Thoracic aorta endothelial cell (primary cell): ENCODE measurements around the gene AMBRA1. TPM values are rescaled to one million over a fixed set of nuclear protein-coding genes. Genes with fewer than 3 reads are reported as not detected.

Source experiments
- small RNA-seq: library from RNA; depleted of rRNA; stranded (forward); fragments of <200 nt; gene quantifications from one replicate; pipeline ENCODE3, GENCODE V24; 2012
- total RNA-seq: library from RNA; depleted of rRNA; stranded (reverse); fragments of >200 nt; gene quantifications from 2 replicates; pipeline ENCODE4 v1.2.3, GENCODE V29; 2012

The AMBRA1 gene, protein sequence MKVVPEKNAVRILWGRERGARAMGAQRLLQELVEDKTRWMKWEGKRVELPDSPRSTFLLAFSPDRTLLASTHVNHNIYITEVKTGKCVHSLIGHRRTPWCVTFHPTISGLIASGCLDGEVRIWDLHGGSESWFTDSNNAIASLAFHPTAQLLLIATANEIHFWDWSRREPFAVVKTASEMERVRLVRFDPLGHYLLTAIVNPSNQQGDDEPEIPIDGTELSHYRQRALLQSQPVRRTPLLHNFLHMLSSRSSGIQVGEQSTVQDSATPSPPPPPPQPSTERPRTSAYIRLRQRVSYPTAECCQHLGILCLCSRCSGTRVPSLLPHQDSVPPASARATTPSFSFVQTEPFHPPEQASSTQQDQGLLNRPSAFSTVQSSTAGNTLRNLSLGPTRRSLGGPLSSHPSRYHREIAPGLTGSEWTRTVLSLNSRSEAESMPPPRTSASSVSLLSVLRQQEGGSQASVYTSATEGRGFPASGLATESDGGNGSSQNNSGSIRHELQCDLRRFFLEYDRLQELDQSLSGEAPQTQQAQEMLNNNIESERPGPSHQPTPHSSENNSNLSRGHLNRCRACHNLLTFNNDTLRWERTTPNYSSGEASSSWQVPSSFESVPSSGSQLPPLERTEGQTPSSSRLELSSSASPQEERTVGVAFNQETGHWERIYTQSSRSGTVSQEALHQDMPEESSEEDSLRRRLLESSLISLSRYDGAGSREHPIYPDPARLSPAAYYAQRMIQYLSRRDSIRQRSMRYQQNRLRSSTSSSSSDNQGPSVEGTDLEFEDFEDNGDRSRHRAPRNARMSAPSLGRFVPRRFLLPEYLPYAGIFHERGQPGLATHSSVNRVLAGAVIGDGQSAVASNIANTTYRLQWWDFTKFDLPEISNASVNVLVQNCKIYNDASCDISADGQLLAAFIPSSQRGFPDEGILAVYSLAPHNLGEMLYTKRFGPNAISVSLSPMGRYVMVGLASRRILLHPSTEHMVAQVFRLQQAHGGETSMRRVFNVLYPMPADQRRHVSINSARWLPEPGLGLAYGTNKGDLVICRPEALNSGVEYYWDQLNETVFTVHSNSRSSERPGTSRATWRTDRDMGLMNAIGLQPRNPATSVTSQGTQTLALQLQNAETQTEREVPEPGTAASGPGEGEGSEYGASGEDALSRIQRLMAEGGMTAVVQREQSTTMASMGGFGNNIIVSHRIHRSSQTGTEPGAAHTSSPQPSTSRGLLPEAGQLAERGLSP (N-terminal part only)
- total RNA-seq, result 19.1 and 31.6 TPM in 2 replicates

DNA sequence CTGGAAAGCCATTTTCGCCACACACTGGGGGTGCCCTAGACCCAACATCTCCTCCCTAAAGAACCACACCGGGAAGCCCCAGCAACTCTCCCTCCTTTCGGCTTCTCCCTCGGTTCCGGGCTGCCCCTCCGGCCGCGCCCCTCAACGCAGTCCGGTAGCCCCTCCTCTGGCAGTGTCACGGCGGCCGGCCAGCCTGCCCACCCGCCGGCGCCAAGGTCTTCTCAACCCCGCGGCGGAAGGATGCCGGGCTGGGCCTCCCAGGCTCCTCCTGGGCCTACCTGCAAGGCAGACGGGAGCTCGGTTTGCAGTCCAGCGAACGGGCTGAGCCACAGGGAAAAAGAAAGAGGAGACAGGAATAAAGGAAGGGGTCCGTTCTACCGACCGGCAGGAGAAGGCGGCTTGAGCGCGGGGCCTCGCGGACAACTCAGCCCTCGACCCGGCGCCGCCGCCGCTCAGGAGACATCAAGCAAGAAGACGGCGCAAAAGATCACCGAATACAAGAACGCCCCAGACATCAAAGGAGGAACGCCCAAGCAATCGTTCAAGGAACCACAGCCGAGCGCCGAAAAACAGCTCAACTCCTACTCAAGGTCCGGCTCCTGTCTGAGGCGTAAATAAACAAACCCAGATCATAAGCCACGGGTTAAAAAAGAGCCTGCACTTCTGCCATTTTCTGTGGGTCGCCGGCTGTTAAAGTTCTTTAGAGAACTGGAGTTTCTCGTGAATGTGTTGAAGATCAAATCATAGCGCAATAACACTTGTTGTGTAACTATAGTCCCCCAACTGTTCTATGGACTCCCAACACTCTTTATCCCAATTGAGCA, at the start of gene AMBRA1:
Gene AMBRA1 (minus strand): TSS at position 474 of the 824 bp plus-strand sequence. CDS start 45,643 bp downstream, outside the sequence.

GRCh38 chr11:46617134-46617971, 23.5 kb upstream of the AMBRA1 start, which contains the start of the genes ATG13 and HARBI1:
Gene ATG13, plus strand, starts transcription at chr11:46617553. Its CDS starts 26,739 bp downstream, at chr11:46644292.
Gene HARBI1, minus strand, starts transcription at chr11:46617227. Its CDS starts 990 bp downstream, at chr11:46616237.

GRCh38 chr11:46391578-46392420, 202.0 kb downstream of the AMBRA1 start, which contains the start of gene CHRM4:
Gene CHRM4, minus strand, starts transcription at chr11:46391776. Its CDS starts 5,219 bp downstream, at chr11:46386557.

GRCh38 chr11:46381048-46381818, 212.6 kb downstream of the AMBRA1 start, which contains the start of gene MDK:
Gene MDK, plus strand, starts transcription at chr11:46381669. Its CDS starts 389 bp downstream, at chr11:46382058.

GRCh38 chr11:46346886-46347636, 246.8 kb downstream of the AMBRA1 start, which contains the start of gene DGKZ:
Gene DGKZ, plus strand, starts transcription at chr11:46347463. Its CDS starts 197 bp downstream, at chr11:46347660.

Small RNA genes lying within 50 kb of the gene (small RNA-seq; reads per million reads assigned to genes)
- gene MIR3160-1, result not detected
- gene MIR4688, result not detected

Other genes with a start within 250 kb of the AMBRA1 start
- 70.3 and 81.0 TPM in 2 replicates for gene DGKZ, start 246.6 kb downstream of the AMBRA1 start, total RNA-seq
- 50.0 and 60.6 TPM in 2 replicates for gene MDK, start 212.4 kb downstream of the AMBRA1 start, total RNA-seq
- 0.07 and 0.13 TPM in 2 replicates for gene CHRM4, start 202.2 kb downstream of the AMBRA1 start, total RNA-seq
- gene HARBI1, start 23.2 kb upstream of the AMBRA1 start, total RNA-seq, result 3.3 and 4.3 TPM in 2 replicates
- 47.6 and 55.6 TPM in 2 replicates for gene ATG13, start 23.5 kb upstream of the AMBRA1 start, total RNA-seq
- gene ARHGAP1, start 106.6 kb upstream of the AMBRA1 start, total RNA-seq, result 29.3 and 34.5 TPM in 2 replicates
- gene ZNF408, start 107.0 kb upstream of the AMBRA1 start, total RNA-seq, result 6.7 and 8.9 TPM in 2 replicates
- gene F2, start 125.2 kb upstream of the AMBRA1 start, total RNA-seq, result not detected in 2 replicates